Stimulated activated CD4-positive, alpha-beta T cell treated with anti-CD3 and anti-CD28 coated beads, TNF-alpha, amount 100 ng/mL, for 48 hours (primary cell): Measurements from ENCODE around the gene SLC19A1.

Source experiments
- DNase-seq, 3 donors: peaks; one replicate each; pipeline ENCODE4 v3.0.0-alpha.2; 2020; ENCODE audit warnings: low read depth in 3 of 3

The SLC19A1 gene

DNA sequence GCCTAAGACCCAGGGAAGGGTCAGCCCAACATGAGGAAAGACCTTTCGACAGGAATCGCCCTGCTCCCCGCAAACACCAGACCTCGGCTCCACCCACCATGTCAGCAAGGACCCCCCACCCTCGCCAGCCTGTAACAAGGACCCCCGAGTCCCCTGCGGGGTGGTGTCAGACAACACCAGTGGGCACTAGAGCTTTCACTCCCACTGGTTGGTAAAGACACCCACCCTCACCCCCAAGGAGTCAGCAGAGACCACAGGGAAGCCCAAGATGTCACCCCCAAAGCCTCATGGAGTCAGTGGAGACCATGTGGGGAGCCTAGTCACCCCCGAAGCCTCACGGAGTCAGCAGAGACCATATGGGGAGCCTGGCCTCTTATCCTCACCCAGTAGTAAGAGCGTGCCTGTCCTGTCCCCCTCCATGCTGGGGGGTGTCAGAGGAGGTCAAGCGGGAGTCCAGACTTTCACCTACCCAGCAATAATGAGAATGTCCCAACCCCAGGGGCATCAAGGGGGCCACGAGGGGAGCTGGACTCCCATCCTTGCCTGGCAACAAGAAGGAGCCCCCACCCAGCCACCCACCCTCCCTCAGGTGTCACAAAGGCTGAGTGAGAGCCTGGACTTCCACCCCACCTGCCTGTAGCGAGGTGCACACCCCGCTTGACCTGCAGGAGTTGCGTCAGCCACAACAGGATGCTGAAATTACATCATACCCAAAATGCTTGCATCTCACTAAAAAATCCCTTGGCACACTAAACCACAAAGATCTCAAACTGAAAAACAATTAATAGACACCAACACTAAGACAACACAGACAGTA, 24.8 kb downstream of the SLC19A1 start:
- no peak for DNase-seq

GRCh38 chr21:45516671-45517151, 25.5 kb downstream of the SLC19A1 start:
- no peak for DNase-seq

DNA sequence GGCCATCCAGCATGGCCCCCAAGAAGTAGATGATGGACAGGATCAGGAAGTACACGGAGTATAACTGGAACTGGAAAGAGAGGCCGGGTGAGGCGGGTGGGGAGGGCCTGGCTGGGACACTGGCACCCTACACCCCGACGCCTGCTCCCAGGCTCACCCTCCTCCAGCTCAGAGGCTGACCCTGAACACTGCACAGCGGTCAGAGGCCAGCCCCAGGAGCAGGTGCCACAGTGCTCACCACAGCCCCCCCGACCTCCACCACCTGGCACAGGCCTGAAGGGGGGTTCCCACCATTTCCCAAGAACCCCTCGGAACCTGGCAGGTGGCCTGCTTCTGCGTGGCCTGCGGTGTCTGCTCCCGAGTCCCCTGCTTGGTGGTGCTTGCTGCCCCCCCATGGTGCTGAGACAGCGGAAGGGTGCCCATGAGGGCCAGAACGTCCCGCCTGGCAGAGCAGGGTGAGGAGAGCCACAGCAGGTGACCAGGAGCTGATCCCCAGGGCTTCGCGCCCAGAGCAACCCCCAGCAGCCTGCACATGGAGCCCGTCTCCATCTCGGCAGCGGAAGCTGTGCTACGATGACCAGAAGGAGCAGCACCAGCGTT, 26.1 kb downstream of the SLC19A1 start:
- DNase-seq = no peak

DNA sequence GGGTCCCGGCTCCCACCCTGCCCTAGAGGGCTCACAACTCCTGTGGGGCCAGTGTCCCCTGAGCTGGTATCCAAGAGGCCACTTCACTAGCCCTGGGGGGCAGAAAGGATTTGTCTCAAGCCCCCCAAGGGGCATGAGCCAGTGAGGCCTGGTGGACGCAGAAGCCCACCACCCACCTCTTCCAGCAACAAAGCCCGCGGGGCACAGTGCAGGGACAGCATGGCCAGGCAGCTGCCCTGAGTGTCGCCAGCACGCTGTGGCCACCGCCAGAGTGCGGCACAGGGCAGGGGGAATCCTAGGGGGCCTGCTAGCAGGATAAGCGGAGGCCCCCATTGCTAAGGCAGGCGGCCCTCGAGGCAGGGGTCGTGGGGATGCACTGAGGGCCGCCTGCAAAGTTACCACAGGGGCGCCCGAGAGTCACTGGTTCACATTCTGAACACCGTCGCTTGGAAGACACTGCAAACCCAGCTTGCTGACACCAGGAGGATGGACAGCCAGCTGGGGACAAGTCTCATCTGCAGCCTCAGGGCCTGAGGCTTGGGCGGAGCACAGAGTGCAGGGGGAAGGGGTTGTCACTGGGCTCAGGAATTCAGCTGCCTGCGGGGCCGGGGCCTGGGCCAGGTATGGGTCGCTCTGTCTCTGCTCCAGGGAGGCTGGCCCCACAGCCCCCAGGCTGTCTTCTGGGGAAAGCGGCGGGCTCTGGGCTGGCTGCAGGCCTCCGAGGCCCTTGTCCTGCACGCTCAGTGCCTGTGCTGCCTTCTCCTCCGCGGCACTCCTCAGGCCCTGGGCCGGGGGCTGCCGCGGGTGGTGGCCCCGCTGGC, 26.8 kb downstream of the SLC19A1 start:
- no peak for DNase-seq

DNA sequence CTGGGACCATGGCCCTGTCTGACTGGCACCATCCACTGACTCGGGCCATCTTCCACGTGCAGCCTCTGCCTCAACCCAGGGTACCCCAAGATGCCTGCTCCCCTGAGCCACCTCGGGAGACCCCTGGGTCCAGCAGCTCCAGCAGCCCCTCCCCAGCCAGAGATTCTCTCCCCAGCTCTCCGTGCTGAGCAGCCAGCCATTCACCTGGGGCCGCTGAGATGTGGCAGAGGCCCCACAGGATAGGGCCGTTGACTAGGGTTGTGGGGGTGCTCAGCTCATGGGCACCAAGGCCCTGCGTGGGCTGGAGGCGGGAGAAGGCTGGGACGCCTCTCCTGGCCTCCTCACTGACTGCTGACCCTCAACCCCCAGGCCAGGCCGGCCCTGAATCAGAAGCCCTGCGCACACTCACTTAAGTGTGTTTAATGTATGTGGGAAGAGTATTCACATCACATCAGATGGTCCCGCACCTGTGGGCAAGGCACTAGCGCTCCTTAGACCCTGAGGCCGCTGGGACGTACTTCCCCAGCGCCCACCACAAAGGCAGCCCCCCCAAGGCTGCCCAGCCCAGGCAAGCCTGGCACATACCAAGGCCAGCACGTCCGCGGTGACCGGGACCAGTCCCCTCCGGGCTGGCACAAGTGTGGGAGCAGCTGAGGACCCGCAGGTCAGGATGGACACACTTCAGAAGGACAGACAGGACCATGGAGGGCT, 27.8 kb downstream of the SLC19A1 start:
- no peak for DNase-seq

- no peak for DNase-seq
These were observed 28.4 kb downstream of the SLC19A1 start for GRCh38 chr21:45513741-45514310.

GRCh38 chr21:45513003-45513717, 29.1 kb downstream of the SLC19A1 start:
- no peak for DNase-seq

DNA sequence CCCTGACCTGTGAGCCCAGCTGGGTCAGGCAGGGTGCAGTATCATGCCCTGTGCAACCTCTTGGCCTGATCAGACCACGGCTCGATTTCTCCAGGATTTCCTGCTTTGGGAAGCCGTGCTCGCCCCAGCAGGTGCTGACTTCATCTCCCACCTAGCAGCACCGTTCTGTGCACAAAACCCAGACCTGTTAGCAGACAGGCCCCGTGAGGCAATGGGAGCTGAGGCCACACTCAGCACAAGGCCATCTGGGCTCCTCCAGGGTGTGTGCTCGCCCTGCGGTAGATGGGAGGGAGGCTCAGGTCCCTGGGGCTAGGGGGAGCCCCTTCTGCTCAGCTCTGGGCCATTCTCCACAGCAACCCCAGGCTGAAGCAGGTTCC, 29.6 kb downstream of the SLC19A1 start:
- no peak for DNase-seq

DNA sequence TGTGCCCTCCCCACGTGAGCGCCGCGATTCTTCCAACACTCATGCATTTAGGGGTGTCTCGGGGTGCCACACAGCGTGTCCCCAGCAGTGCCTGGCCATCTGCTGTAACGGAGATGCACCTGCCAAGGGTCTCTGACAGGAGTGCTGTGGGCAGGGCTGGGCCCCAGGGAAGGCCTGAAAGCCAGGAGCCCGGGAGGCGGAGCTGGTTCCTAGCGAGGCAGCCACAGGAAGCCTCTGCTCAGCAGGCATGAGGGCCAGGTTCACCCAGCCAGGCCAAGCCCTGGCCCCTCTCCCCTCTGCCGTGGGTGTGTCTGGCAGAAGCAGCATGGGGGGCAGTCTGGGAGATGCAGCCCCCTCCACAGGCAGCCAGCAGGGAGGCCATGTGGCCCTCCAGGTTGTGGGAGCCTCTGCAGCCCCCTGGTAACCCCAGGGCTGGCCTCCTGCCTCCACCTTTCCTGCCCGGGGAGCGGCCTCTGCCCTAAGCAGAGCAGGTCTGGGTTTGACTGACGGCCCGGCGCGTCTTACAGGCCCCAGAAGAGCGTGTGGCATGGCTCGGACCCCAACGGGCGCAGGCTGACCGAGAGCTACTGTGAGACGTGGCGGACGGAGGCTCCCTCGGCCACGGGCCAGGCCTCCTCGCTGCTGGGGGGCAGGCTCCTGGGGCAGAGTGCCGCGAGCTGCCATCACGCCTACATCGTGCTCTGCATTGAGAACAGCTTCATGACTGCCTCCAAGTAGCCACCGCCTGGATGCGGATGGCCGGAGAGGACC, 30.4 kb downstream of the SLC19A1 start:
- DNase-seq = no peak

- no peak for DNase-seq
These were observed 31.2 kb downstream of the SLC19A1 start for GRCh38 chr21:45511007-45511406.

GRCh38 chr21:45510466-45510955, 31.7 kb downstream of the SLC19A1 start:
- no peak for DNase-seq

- no peak for DNase-seq
These were observed 32.4 kb downstream of the SLC19A1 start for GRCh38 chr21:45509566-45510465.

- DNase-seq = no peak
These were observed 33.4 kb downstream of the SLC19A1 start for GRCh38 chr21:45508607-45509565.

- no peak for DNase-seq
These were observed 34.2 kb downstream of the SLC19A1 start for GRCh38 chr21:45507888-45508508.

GRCh38 chr21:45507523-45507875, 34.7 kb downstream of the SLC19A1 start:
- DNase-seq = no peak

DNA sequence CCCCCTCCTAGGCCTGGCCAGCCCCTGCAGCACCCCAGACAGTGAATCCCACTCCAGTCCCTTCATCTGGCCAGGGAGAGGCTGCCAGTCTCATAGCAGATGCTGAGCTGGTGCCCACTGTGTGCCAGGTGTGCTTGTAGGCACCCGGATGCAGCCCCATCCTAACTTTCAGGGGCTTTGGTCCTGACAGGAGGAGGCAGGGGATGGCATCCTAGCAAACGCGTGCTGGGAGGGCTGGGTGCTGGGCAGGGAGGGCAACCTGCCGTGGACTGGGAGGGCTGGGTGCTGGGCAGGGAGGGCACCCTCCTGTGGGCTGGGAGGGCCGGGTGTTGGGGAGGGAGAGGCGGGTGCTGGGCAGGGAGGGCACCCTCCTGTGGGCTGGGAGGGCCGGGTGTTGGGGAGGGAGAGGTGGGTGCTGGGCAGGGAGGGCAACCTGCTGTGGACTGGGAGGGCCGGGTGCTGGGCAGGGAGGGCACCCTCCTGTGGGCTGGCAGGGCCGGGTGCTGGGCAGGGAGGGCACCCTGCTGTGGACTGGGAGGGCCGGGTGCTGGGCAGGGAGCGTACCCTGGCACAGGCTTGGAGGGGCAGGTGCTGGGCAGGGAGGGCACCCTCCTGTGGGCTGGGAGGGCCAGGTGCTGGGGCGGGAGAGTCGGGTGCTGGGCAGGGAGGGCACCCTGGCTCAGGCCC, 35.3 kb downstream of the SLC19A1 start:
- DNase-seq = no peak
